Endothelial cell of umbilical vein (primary cell): ENCODE measurements around the gene NBEA. TPM values are rescaled to one million over a fixed set of nuclear protein-coding genes. Genes with fewer than 3 reads are reported as not detected.

Experiments used
- BruUV-seq: library from RNA; stranded (reverse); fragments of 400-500 nt; replicated peaks from 2 replicates; lab custom pipeline; 2021; lab: Mats Ljungman, UMichigan
- CTCF ChIA-PET: fragments of 300-600, 350-600 bp; sonication (Branson Sonifier 250); formaldehyde crosslinking; loops from one replicate; lab custom pipeline; 2021; ENCODE audit warnings: antibody characterized with exemption, inconsistent platforms; lab: Charles Lee
- POLR2A ChIA-PET: fragments of 300-600, 350-600 bp; sonication (Branson Sonifier 250); formaldehyde crosslinking; loops from one replicate; lab custom pipeline; 2021; ENCODE audit warnings: antibody characterized with exemption, inconsistent platforms; lab: Charles Lee
- DNase-seq: peaks from one replicate; pipeline ENCODE4 v3.0.0-alpha.2; 2011; ENCODE audit warnings: low read depth, low spot score
- FAIRE-seq: peaks from 2 replicates; lab custom pipeline; 2011; peaks lifted over from hg19 to GRCh38; lab: Jason Lieb, UNC
- H2AFZ ChIP-seq: 2 replicates; pipeline ENCODE4 v1.6.0; 2012; ENCODE audit warnings: low read depth, low read length, control low read depth, inconsistent platforms
- H3K27ac ChIP-seq: 2 replicates; pipeline ENCODE4 v1.5.1; 2011; ENCODE audit warnings: low read depth, mild to moderate bottlenecking, control low read depth, low read length, moderate library complexity; ENCODE audit not compliant: insufficient read depth
- H3K27me3 ChIP-seq, 2 experiments: 2 replicates each; pipeline versions ENCODE4 v1.6.0 to v1.6.1; 2011; ENCODE audit warnings: low read length in 2 of 2, mixed read lengths in 1 of 2; ENCODE audit not compliant: control insufficient read depth in 2 of 2, insufficient read depth in 2 of 2
- H3K36me3 ChIP-seq, 2 experiments: 2 replicates in 1 of 2; 3 replicates in 1 of 2; pipeline ENCODE4 v1.5.1; 2011; ENCODE audit warnings: low read length in 2 of 2, mild to moderate bottlenecking in 1 of 2, moderate library complexity in 1 of 2; ENCODE audit not compliant: control insufficient read depth in 2 of 2, insufficient read depth in 2 of 2; ENCODE audit errors: extremely low read depth in 1 of 2
- H3K4me1 ChIP-seq: 3 replicates; pipeline ENCODE4 v1.5.1; 2011; ENCODE audit warnings: mild to moderate bottlenecking, low read length; ENCODE audit not compliant: control insufficient read depth, insufficient read depth; ENCODE audit errors: extremely low read depth
- H3K4me2 ChIP-seq: 2 replicates; pipeline ENCODE4 v1.6.1; 2011; ENCODE audit warnings: low read length, control low read depth, mixed read lengths; ENCODE audit not compliant: insufficient read depth
- H3K4me3 ChIP-seq, 3 experiments: fragments of 200-600 bp in 1 of 3; sonication (generic), shearing (Covaris generic) in 1 of 3; replicated peaks in 1 of 3; 2 replicates each; pipeline ENCODE4 v1.5.1; 2011 to 2016; ENCODE audit warnings: control low read depth in 3 of 3, low read length in 3 of 3, mild to moderate bottlenecking in 2 of 3, inconsistent platforms in 1 of 3, low read depth in 1 of 3, moderate library complexity in 1 of 3; ENCODE audit not compliant: insufficient read depth in 1 of 3
- H3K79me2 ChIP-seq: 2 replicates; pipeline ENCODE4 v1.6.0; 2012; ENCODE audit warnings: low read length, inconsistent platforms; ENCODE audit not compliant: control insufficient read depth, insufficient read depth
- H3K9ac ChIP-seq: replicated peaks from 2 replicates; pipeline ENCODE3; 2011; ENCODE audit warnings: low read length, control low read depth; ENCODE audit not compliant: insufficient read depth; ENCODE audit errors: extremely low read depth
- H3K9me1 ChIP-seq: replicated peaks from 3 replicates; pipeline ENCODE4 v1.6.0; 2011; ENCODE audit warnings: mild to moderate bottlenecking, low read length; ENCODE audit not compliant: control insufficient read depth, insufficient read depth; ENCODE audit errors: extremely low read depth
- H3K9me3 ChIP-seq: replicated peaks from 2 replicates; pipeline ENCODE4 v1.5.1; 2012; ENCODE audit warnings: low read length, inconsistent platforms; ENCODE audit not compliant: control insufficient read depth, insufficient read depth
- H4K20me1 ChIP-seq: replicated peaks from 2 replicates; pipeline ENCODE3; 2011; ENCODE audit warnings: mild to moderate bottlenecking, low read length; ENCODE audit not compliant: control insufficient read depth, insufficient read depth; ENCODE audit errors: extremely low read depth
- EZH2 ChIP-seq: IDR thresholded peaks from 2 replicates; pipeline ENCODE4 v1.6.1; 2012; ENCODE audit warnings: borderline replicate concordance, low read depth, mild to moderate bottlenecking, moderate library complexity, low read length, inconsistent platforms; ENCODE audit not compliant: severe bottlenecking
- FOS ChIP-seq: IDR thresholded peaks from 2 replicates; pipeline ENCODE4 v1.6.1; 2011; ENCODE audit warnings: mild to moderate bottlenecking, low read length, moderate library complexity, borderline replicate concordance; ENCODE audit not compliant: insufficient read depth
- GATA2 ChIP-seq: IDR thresholded peaks from 2 replicates; pipeline ENCODE4 v1.7.0; 2011; ENCODE audit warnings: low read depth, mild to moderate bottlenecking, moderate library complexity, mixed read lengths, low read length; ENCODE audit not compliant: insufficient read length, insufficient read depth
- MYC ChIP-seq: IDR thresholded peaks from one replicate; pipeline ENCODE4 v1.6.1; 2011; ENCODE audit warnings: mild to moderate bottlenecking, low read depth, low read length
- POLR2A ChIP-seq: IDR thresholded peaks from 2 replicates; pipeline ENCODE4 v1.6.1; 2012; ENCODE audit warnings: low read depth, mild to moderate bottlenecking, control low read depth, low read length
- POLR2AphosphoS5 ChIP-seq: IDR thresholded peaks from 2 replicates; pipeline ENCODE4 v1.6.1; 2012; ENCODE audit warnings: low read depth, mild to moderate bottlenecking, control low read depth, low read length, moderate library complexity; ENCODE audit not compliant: insufficient read depth
- dilution Hi-C: fragments of 300-500 bp; cut with MboI; formaldehyde crosslinking; loops from one replicate; pipeline ENCODE4 v1.15.0; 2019; ENCODE audit warnings: low sequenced_read_pairs; ENCODE audit not compliant: extremely low pct_ligation_motif_present
- intact Hi-C: fragments of 100-400 bp; cut with micrococcal nuclease; formaldehyde crosslinking; loops from one replicate; pipeline ENCODE4 v1.10.0; 2022
- polyA plus RNA-seq, 4 experiments: library from polyadenylated mRNA; depleted of rRNA in 3 of 4; stranded (reverse) in 3 of 4; unstranded in 1 of 4; fragments of >200 nt; gene quantifications; 2 replicates each; pipeline versions ENCODE4 v1.2.1 to v1.2.3, GENCODE V29; 2011 to 2012; ENCODE audit warnings: missing spikeins in 1 of 4
- total RNA-seq: library from RNA; stranded (reverse); gene quantifications from 2 replicates; pipeline ENCODE4 v1.2.3, GENCODE V29; 2021
- TF ChIP-seq, protein P1 (sequence below): IDR thresholded peaks from 2 replicates; pipeline ENCODE4 v1.6.1; 2011; ENCODE audit not compliant: insufficient read depth, insufficient read length

Gene NBEA
- total and polyA plus RNA-seq, 2 donors (not counting 3 experiments of a cell fraction or from before 2014, with no cell fraction given): 3.0 to 4.8 TPM

- Histone ChIP-seq H3K27me3 (no peaks in the 10 kb centered on the region), H3K4me1 (no peaks in the 10 kb centered on the region), H3K9ac (no peak overlapping the region), H3K9me3 (no peaks in the 10 kb centered on the region), H3K9me1 (no peaks in the 10 kb centered on the region), H4K20me1 (no peaks in the 10 kb centered on the region), H3K4me3 (no peak overlapping the region), H3K36me3 (no peaks in the 10 kb centered on the region), H2AFZ (no peak overlapping the region), H3K27ac (no peak overlapping the region), H3K4me2 (no peak overlapping the region), H3K79me2 (no peaks in the 10 kb centered on the region)
- intact Hi-C loops (no loop called here), dilution Hi-C loops (no loop called here)
- CTCF ChIA-PET: no interaction called here
- DNase-seq (no peak), FAIRE-seq (no peak)
- POLR2A ChIA-PET: no interaction called here
- TF ChIP-seq EZH2 (no peak), GATA2 (no peak), FOS (no peak), POLR2AphosphoS5 (no peak)
- TF ChIP-seq, protein P1, sequence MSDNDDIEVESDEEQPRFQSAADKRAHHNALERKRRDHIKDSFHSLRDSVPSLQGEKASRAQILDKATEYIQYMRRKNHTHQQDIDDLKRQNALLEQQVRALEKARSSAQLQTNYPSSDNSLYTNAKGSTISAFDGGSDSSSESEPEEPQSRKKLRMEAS: no peak
- BruUV-seq: no TSS peak
Observed at GRCh38 chr13:34951528-34951927, 9.5 kb downstream of the NBEA start.

GRCh38 chr13:34959489-34959888, 17.4 kb downstream of the NBEA start:
- no peaks in the 10 kb centered on the region for H3K79me2 ChIP-seq
- H3K4me1 ChIP-seq: peaks cover 4% of the 10 kb centered on the region
- DNase-seq: no peak
- intact Hi-C loops (no loop called here), dilution Hi-C loops (no loop called here)
- H3K27me3 ChIP-seq: no peaks in the 10 kb centered on the region
- BruUV-seq: no TSS peak
- POLR2A ChIA-PET: no interaction called here
- no peak overlapping the region for H3K4me2 ChIP-seq
- no peak for FAIRE-seq
- H3K27ac ChIP-seq: no peak overlapping the region
- H4K20me1 ChIP-seq: no peaks in the 10 kb centered on the region
- no peak overlapping the region for H3K9ac ChIP-seq
- no peak for TF ChIP-seq GATA2
- no peak for TF ChIP-seq EZH2
- TF ChIP-seq POLR2A: no peak
- TF ChIP-seq POLR2AphosphoS5: no peak
- TF ChIP-seq, protein P1: no peak
- no peak for TF ChIP-seq MYC
- H3K4me3 ChIP-seq: no peak overlapping the region
- H3K9me3 ChIP-seq: no peaks in the 10 kb centered on the region
- H3K9me1 ChIP-seq: no peaks in the 10 kb centered on the region
- H2AFZ ChIP-seq: no peak overlapping the region
- H3K36me3 ChIP-seq: no peaks in the 10 kb centered on the region
- CTCF ChIA-PET: interaction anchor here (0.7 to 1.8 kb wide), 3 partner anchors 9 to 14 kb away, joined by 3 to 6 read pairs (median 4); no protein-coding TSS in a partner anchor
